Measurements from ENCODE around the gene NLRP8. TPM values are rescaled to one million over a fixed set of nuclear protein-coding genes. Genes with fewer than 3 reads are reported as not detected.

NLRP8 gene
- total and polyA plus RNA-seq, 2 experiments from 2014 or later, result not detected

- Histone ChIP-seq H3K36me3 (ENCODE audit: insufficient read depth) (no peaks in the 10 kb centered on the region), H2AFZ (no peak overlapping the region), H3K4me2 (no peak overlapping the region), H3K27me3 (ENCODE audit: insufficient read depth) (no peaks in the 10 kb centered on the region), H4K20me1 (replicated peaks; ENCODE audit: insufficient read depth) (no peaks in the 10 kb centered on the region), H3K79me2 (replicated peaks; ENCODE audit: insufficient read depth) (no peaks in the 10 kb centered on the region), H3K4me1 (ENCODE audit: insufficient read depth) (no peaks in the 10 kb centered on the region), H3K27ac (ENCODE audit: low read depth) (no peak overlapping the region), H3K4me3 (no peak overlapping the region), H3K9me2 (ENCODE audit: insufficient read depth) (no peaks in the 10 kb centered on the region), H3F3A (replicated peaks; ENCODE audit: low read depth) (no peaks in the 10 kb centered on the region)
- ATAC-seq (no peak), DNase-seq (ENCODE audit: low spot score) (no peak)
- Mint-ChIP-seq H3K36me3 (ENCODE audit: low read depth) (peaks cover 45% of the 10 kb centered on the region), H3K9me3 (peaks cover 96% of the 10 kb centered on the region), H3K4me3 (no peak overlapping the region), H3K27ac (no peak overlapping the region), H3K27me3 (ENCODE audit: insufficient read depth, low read depth, poor library complexity) (no peaks in the 10 kb centered on the region), H3K4me1 (no peaks in the 10 kb centered on the region)
- TF ChIP-seq, protein P1, sequence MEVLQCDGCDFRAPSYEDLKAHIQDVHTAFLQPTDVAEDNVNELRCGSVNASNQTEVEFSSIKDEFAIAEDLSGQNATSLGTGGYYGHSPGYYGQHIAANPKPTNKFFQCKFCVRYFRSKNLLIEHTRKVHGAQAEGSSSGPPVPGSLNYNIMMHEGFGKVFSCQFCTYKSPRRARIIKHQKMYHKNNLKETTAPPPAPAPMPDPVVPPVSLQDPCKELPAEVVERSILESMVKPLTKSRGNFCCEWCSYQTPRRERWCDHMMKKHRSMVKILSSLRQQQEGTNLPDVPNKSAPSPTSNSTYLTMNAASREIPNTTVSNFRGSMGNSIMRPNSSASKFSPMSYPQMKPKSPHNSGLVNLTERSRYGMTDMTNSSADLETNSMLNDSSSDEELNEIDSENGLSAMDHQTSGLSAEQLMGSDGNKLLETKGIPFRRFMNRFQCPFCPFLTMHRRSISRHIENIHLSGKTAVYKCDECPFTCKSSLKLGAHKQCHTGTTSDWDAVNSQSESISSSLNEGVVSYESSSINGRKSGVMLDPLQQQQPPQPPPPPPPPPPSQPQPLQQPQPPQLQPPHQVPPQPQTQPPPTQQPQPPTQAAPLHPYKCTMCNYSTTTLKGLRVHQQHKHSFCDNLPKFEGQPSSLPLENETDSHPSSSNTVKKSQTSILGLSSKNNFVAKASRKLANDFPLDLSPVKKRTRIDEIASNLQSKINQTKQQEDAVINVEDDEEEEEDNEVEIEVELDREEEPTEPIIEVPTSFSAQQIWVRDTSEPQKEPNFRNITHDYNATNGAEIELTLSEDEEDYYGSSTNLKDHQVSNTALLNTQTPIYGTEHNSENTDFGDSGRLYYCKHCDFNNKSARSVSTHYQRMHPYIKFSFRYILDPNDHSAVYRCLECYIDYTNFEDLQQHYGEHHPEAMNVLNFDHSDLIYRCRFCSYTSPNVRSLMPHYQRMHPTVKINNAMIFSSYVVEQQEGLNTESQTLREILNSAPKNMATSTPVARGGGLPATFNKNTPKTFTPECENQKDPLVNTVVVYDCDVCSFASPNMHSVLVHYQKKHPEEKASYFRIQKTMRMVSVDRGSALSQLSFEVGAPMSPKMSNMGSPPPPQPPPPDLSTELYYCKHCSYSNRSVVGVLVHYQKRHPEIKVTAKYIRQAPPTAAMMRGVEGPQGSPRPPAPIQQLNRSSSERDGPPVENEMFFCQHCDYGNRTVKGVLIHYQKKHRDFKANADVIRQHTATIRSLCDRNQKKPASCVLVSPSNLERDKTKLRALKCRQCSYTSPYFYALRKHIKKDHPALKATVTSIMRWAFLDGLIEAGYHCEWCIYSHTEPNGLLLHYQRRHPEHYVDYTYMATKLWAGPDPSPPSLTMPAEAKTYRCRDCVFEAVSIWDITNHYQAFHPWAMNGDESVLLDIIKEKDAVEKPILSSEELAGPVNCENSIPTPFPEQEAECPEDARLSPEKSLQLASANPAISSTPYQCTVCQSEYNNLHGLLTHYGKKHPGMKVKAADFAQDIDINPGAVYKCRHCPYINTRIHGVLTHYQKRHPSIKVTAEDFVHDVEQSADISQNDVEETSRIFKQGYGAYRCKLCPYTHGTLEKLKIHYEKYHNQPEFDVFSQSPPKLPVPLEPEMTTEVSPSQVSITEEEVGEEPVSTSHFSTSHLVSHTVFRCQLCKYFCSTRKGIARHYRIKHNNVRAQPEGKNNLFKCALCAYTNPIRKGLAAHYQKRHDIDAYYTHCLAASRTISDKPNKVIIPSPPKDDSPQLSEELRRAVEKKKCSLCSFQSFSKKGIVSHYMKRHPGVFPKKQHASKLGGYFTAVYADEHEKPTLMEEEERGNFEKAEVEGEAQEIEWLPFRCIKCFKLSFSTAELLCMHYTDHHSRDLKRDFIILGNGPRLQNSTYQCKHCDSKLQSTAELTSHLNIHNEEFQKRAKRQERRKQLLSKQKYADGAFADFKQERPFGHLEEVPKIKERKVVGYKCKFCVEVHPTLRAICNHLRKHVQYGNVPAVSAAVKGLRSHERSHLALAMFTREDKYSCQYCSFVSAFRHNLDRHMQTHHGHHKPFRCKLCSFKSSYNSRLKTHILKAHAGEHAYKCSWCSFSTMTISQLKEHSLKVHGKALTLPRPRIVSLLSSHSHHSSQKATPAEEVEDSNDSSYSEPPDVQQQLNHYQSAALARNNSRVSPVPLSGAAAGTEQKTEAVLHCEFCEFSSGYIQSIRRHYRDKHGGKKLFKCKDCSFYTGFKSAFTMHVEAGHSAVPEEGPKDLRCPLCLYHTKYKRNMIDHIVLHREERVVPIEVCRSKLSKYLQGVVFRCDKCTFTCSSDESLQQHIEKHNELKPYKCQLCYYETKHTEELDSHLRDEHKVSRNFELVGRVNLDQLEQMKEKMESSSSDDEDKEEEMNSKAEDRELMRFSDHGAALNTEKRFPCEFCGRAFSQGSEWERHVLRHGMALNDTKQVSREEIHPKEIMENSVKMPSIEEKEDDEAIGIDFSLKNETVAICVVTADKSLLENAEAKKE (CRISPR knock-in tag; IDR thresholded peaks at IDR 0.05), result no peak
- TF ChIP-seq, protein P2, sequence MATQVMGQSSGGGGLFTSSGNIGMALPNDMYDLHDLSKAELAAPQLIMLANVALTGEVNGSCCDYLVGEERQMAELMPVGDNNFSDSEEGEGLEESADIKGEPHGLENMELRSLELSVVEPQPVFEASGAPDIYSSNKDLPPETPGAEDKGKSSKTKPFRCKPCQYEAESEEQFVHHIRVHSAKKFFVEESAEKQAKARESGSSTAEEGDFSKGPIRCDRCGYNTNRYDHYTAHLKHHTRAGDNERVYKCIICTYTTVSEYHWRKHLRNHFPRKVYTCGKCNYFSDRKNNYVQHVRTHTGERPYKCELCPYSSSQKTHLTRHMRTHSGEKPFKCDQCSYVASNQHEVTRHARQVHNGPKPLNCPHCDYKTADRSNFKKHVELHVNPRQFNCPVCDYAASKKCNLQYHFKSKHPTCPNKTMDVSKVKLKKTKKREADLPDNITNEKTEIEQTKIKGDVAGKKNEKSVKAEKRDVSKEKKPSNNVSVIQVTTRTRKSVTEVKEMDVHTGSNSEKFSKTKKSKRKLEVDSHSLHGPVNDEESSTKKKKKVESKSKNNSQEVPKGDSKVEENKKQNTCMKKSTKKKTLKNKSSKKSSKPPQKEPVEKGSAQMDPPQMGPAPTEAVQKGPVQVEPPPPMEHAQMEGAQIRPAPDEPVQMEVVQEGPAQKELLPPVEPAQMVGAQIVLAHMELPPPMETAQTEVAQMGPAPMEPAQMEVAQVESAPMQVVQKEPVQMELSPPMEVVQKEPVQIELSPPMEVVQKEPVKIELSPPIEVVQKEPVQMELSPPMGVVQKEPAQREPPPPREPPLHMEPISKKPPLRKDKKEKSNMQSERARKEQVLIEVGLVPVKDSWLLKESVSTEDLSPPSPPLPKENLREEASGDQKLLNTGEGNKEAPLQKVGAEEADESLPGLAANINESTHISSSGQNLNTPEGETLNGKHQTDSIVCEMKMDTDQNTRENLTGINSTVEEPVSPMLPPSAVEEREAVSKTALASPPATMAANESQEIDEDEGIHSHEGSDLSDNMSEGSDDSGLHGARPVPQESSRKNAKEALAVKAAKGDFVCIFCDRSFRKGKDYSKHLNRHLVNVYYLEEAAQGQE (IDR thresholded peaks at IDR 0.05; ENCODE audit: unreplicated experiment), result no peak
- no peak for TF ChIP-seq EZH2 (IDR thresholded peaks at IDR 0.05; ENCODE audit: low read depth, unreplicated experiment)
- TF ChIP-seq, protein P3, sequence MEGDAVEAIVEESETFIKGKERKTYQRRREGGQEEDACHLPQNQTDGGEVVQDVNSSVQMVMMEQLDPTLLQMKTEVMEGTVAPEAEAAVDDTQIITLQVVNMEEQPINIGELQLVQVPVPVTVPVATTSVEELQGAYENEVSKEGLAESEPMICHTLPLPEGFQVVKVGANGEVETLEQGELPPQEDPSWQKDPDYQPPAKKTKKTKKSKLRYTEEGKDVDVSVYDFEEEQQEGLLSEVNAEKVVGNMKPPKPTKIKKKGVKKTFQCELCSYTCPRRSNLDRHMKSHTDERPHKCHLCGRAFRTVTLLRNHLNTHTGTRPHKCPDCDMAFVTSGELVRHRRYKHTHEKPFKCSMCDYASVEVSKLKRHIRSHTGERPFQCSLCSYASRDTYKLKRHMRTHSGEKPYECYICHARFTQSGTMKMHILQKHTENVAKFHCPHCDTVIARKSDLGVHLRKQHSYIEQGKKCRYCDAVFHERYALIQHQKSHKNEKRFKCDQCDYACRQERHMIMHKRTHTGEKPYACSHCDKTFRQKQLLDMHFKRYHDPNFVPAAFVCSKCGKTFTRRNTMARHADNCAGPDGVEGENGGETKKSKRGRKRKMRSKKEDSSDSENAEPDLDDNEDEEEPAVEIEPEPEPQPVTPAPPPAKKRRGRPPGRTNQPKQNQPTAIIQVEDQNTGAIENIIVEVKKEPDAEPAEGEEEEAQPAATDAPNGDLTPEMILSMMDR (conservative IDR thresholded peaks at IDR 0.05; ENCODE audit: low read depth in 2 of 2), result no peak
- no peak for TF ChIP-seq CREB1 (CRISPR knock-in tag; IDR thresholded peaks at IDR 0.05; ENCODE audit: low read depth)
- TF ChIP-seq, protein P4, sequence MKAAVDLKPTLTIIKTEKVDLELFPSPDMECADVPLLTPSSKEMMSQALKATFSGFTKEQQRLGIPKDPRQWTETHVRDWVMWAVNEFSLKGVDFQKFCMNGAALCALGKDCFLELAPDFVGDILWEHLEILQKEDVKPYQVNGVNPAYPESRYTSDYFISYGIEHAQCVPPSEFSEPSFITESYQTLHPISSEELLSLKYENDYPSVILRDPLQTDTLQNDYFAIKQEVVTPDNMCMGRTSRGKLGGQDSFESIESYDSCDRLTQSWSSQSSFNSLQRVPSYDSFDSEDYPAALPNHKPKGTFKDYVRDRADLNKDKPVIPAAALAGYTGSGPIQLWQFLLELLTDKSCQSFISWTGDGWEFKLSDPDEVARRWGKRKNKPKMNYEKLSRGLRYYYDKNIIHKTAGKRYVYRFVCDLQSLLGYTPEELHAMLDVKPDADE (IDR thresholded peaks at IDR 0.05), result no peak
- TF ChIP-seq NANOG (IDR thresholded peaks at IDR 0.05; ENCODE audit: borderline replicate concordance), result no peak
- TF ChIP-seq POLR2AphosphoS5 (IDR thresholded peaks at IDR 0.05; ENCODE audit: low read depth), result no peak
- no peak for TF ChIP-seq ZNF114 (CRISPR knock-in tag; IDR thresholded peaks at IDR 0.05)
- TF ChIP-seq EZH2phosphoT487 (IDR thresholded peaks at IDR 0.05; ENCODE audit: unreplicated experiment), result no peak
- no peak for TF ChIP-seq JUNB (IDR thresholded peaks at IDR 0.05; ENCODE audit: unreplicated experiment)
- no peak for TF ChIP-seq ZNF331 (CRISPR knock-in tag; IDR thresholded peaks at IDR 0.05; ENCODE audit: low read depth)
- no peak for TF ChIP-seq STAT1 (IDR thresholded peaks at IDR 0.05; ENCODE audit: unreplicated experiment)
Measured at GRCh38 chr19:55990831-55991230, 43.2 kb downstream of the NLRP8 start.
